CD4-positive, alpha-beta T cell (primary cell): ENCODE measurements around the gene PTPRE. TPM values are rescaled to one million over a fixed set of nuclear protein-coding genes. Genes with fewer than 3 reads are reported as not detected.

Experiments
- ATAC-seq: fragments of 200-7000 bp; cut with Tn5 transposase; one replicate; pipeline ENCODE4 v1.10.0; 2022; ENCODE audit warnings: mild to moderate bottlenecking; ENCODE audit not compliant: poor library complexity
- CTCF ChIA-PET: fragments of 350-600 bp; sonication (Branson Sonifier 250); formaldehyde crosslinking; loops from one replicate; lab custom pipeline; 2021; ENCODE audit warnings: antibody characterized with exemption, inconsistent platforms; lab: Charles Lee
- POLR2A ChIA-PET: fragments of 350-600 bp; sonication (Branson Sonifier 250); formaldehyde crosslinking; loops from one replicate; lab custom pipeline; 2021; ENCODE audit warnings: antibody characterized with exemption, inconsistent platforms; lab: Charles Lee
- DNase-seq, 14 experiments: peaks; one replicate each; pipeline ENCODE4 v3.0.0-alpha.2; 2013 to 2020; ENCODE audit warnings: mixed read lengths in 2 of 14
- H3K27ac ChIP-seq, 2 donors: one replicate each; pipeline versions ENCODE4 v1.5.1 to v1.7.0; 2013; ENCODE audit warnings: low read length in 2 of 2, low read depth in 1 of 2, mild to moderate bottlenecking in 1 of 2
- H3K27me3 ChIP-seq, 2 experiments: 1 replicate in 1 of 2; 2 replicates in 1 of 2; pipeline versions ENCODE4 v1.6.1 to v1.7.0; 2013; ENCODE audit warnings: low read length in 2 of 2, control low read depth in 1 of 2, mild to moderate bottlenecking in 1 of 2, moderate library complexity in 1 of 2; ENCODE audit not compliant: insufficient read depth in 2 of 2, control insufficient read depth in 1 of 2
- H3K36me3 ChIP-seq: one replicate; pipeline ENCODE4 v1.6.1; 2013; ENCODE audit warnings: low read length, control low read depth; ENCODE audit not compliant: insufficient read depth
- H3K4me1 ChIP-seq: one replicate; pipeline ENCODE4 v1.6.1; 2013; ENCODE audit warnings: low read length, control low read depth; ENCODE audit not compliant: insufficient read depth
- H3K4me3 ChIP-seq: one replicate; pipeline ENCODE4 v1.5.1; 2013; ENCODE audit warnings: mild to moderate bottlenecking, low read length, moderate library complexity
- H3K9me3 ChIP-seq, 2 experiments: 1 replicate in 1 of 2; 2 replicates in 1 of 2; pipeline versions ENCODE4 v1.6.1 to v1.7.0; 2013; ENCODE audit warnings: low read length in 2 of 2, mild to moderate bottlenecking in 2 of 2, control low read depth in 1 of 2, moderate library complexity in 1 of 2; ENCODE audit not compliant: control insufficient read depth in 1 of 2, insufficient read depth in 1 of 2
- H3K27ac Mint-ChIP-seq: one replicate; pipeline ENCODE4 v1.8.0; 2020; ENCODE audit warnings: mixed read lengths
- H3K27me3 Mint-ChIP-seq: one replicate; pipeline ENCODE4 v1.8.0; 2021; ENCODE audit warnings: mixed read lengths
- H3K36me3 Mint-ChIP-seq: one replicate; pipeline ENCODE4 v1.8.0; 2021; ENCODE audit warnings: low read depth, mixed read lengths
- H3K4me1 Mint-ChIP-seq: one replicate; pipeline ENCODE4 v1.8.0; 2021; ENCODE audit warnings: low read depth, mixed read lengths
- H3K4me3 Mint-ChIP-seq: one replicate; pipeline ENCODE4 v1.8.0; 2020; ENCODE audit warnings: mild to moderate bottlenecking, mixed read lengths
- H3K9me3 Mint-ChIP-seq: one replicate; pipeline ENCODE4 v1.8.0; 2020; ENCODE audit warnings: mixed read lengths
- intact Hi-C, 2 experiments: fragments of 100-400 bp; cut with DNase I in 1 of 2; cut with micrococcal nuclease in 1 of 2; formaldehyde crosslinking; loops; one replicate each; pipeline versions ENCODE4 v1.15.1 to v1.9.0; 2023 to 2025; cut with DNase I, micrococcal nuclease
- total RNA-seq, 174 experiments: library from RNA in 2 of 174; stranded (reverse) in 2 of 174; gene quantifications; one replicate each; pipeline ENCODE4 v1.2.3 and lab custom pipeline; 2021 to 2026
- TF ChIP-seq, protein P1 (sequence below): fragments of 200-600 bp; IDR thresholded peaks from one replicate; pipeline ENCODE4 v1.8.0; 2022; ENCODE audit warnings: antibody characterized with exemption, mild to moderate bottlenecking

PTPRE gene
- total RNA-seq, 2 experiments from 2014 or later: 47.6 to 55.1 TPM

DNA sequence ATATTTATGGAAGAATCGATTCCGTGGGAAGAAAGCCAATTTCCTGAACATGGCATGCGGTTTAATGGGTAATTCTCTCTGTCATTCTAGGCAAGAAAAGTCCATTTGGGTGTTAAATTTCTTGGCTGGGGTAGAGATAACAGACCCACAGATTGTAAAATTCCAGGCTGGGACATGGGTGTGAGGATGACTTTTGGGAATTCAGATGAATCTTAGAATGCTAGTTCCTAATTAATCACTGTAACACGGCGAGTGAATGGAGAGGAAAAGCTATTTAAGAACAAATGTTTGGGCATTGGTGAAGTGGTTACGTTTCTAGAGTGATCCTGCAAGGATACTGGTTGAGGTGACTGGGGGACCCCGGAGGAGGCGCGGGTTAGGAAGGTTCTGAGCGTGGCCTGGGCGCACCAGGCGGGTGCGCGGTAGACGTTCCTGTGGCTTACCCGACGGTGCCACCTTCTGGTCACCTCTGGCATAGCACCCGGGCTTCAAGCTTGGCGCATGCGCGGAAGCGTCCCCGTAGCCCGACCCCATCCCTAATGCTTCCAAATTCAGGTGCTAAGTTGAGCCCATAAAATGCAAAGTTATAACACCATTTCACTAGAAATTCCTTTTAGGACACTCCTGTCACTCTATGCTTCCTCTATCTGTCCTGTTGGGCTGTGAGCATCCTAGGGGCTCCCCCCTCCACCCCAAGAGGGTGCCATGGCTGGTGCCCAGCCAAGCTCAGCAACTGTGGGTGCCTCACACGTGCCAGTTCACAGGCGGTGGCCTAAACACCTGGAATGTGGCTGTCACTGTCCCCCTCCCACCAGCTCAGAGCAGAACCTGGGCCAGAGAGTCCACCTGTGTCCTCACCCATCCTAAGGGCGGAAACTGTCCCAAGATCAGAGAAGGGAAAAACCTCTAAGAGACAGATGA is 104.4 kb downstream of the PTPRE start:
- no peak overlapping the region for H3K27ac Mint-ChIP-seq
- ATAC-seq: peak; percentile 99
- H3K36me3 Mint-ChIP-seq: no peaks in the 10 kb centered on the region

DNA sequence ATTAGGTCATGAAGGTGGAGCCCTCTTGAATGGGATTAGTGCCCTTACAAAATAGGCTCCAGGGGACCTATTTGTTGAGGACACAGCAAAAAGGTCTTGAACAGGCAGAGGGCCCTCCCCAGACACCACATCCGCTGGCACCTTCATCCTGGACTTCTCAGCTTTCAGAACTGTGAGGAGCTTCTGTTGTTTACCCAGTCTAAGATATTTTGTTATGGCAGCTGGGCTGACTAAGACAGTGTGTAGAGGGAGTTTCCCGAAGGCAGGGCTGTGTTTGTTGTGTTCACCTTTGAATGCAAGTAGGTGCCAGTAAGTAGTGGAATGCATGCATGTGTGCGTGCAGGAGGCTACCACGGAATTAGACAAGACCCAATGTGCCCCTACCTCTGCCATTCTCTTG is 106.7 kb downstream of the PTPRE start:
- Mint-ChIP-seq H3K4me3 (no peak overlapping the region), H3K27me3 (peaks cover 12% of the 10 kb centered on the region), H3K36me3 (no peaks in the 10 kb centered on the region), H3K9me3 (no peaks in the 10 kb centered on the region), H3K27ac (no peak overlapping the region), H3K4me1 (peaks cover 14% of the 10 kb centered on the region)
- H3K4me1 ChIP-seq: peaks cover 9% of the 10 kb centered on the region
- H3K9me3 ChIP-seq: no peaks in the 10 kb centered on the region
- no peaks in the 10 kb centered on the region for H3K27me3 ChIP-seq
- ChIA-PET CTCF (interaction anchor here (1.1 kb wide), 1 partner anchor 106 kb away, joined by 3 read pairs; the partner anchor contains the start of gene PTPRE), POLR2A (no interaction called here)
- TF ChIP-seq, protein P1, sequence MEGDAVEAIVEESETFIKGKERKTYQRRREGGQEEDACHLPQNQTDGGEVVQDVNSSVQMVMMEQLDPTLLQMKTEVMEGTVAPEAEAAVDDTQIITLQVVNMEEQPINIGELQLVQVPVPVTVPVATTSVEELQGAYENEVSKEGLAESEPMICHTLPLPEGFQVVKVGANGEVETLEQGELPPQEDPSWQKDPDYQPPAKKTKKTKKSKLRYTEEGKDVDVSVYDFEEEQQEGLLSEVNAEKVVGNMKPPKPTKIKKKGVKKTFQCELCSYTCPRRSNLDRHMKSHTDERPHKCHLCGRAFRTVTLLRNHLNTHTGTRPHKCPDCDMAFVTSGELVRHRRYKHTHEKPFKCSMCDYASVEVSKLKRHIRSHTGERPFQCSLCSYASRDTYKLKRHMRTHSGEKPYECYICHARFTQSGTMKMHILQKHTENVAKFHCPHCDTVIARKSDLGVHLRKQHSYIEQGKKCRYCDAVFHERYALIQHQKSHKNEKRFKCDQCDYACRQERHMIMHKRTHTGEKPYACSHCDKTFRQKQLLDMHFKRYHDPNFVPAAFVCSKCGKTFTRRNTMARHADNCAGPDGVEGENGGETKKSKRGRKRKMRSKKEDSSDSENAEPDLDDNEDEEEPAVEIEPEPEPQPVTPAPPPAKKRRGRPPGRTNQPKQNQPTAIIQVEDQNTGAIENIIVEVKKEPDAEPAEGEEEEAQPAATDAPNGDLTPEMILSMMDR: no peak
- peak in 1 of 14 experiments; percentile 6 for DNase-seq
- no peak overlapping the region for H3K27ac ChIP-seq
- intact Hi-C loops: loop anchor here in 1 of 2 experiments (5.0 to 10.0 kb wide), 2 partner anchors 139 to 299 kb away; no protein-coding TSS in a partner anchor
- ATAC-seq: no peak
- no peak overlapping the region for H3K4me3 ChIP-seq
- no peaks in the 10 kb centered on the region for H3K36me3 ChIP-seq

More for the DNA sequence above, 104.4 kb downstream of the PTPRE start:
- Histone ChIP-seq H3K4me1 (peaks cover 9% of the 10 kb centered on the region), H3K27ac (no peak overlapping the region), H3K27me3 (no peaks in the 10 kb centered on the region), H3K36me3 (no peaks in the 10 kb centered on the region), H3K4me3 (no peak overlapping the region), H3K9me3 (no peaks in the 10 kb centered on the region)
- TF ChIP-seq, protein P1: peak; percentile 99
- ChIA-PET CTCF (interaction anchor here (0.6 to 2.8 kb wide), 19 partner anchors 11 to 201 kb away, joined by 3 to 25 read pairs (median 4); partner anchors contain the start of genes MKI67 and PTPRE), POLR2A (interaction anchor here (1.0 to 1.9 kb wide), 4 partner anchors 36 to 104 kb away, joined by 3 to 10 read pairs (median 4); partner anchors contain the start of gene PTPRE)
- Mint-ChIP-seq H3K4me1 (peaks cover 9% of the 10 kb centered on the region), H3K27me3 (peaks cover 4% of the 10 kb centered on the region), H3K4me3 (peak overlapping the region; percentile 28), H3K9me3 (no peaks in the 10 kb centered on the region)
- peak; percentile 76 to 94 (median 86) for DNase-seq
- intact Hi-C loops: loop anchor here (1.0 to 10.0 kb wide), 5 partner anchors 58 to 297 kb away; partner anchors contain the start of gene PTPRE (in 1 of the 2)

DNA sequence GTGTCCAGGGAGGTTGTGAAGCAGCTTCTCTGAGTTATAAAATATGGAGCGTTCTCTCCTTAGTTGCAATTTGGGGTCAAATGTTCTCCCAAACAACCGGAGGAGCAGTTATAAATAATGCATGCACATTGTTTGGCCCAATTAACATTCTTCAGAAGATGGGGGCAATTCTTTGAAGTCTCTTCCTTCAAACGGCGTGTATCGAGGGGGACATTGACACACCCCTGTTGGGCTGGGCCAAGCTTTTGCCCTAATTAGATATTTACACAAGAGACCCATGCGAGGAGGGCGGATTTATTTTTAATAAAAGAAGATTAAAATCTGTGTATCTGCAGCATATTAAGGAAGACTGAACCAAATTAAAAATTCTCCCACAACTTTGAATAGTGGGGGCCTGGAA is 107.3 kb downstream of the PTPRE start:
- CTCF ChIA-PET: interaction anchor here (1.1 kb wide), 1 partner anchor 107 kb away, joined by 3 read pairs; the partner anchor contains the start of gene PTPRE
- no peaks in the 10 kb centered on the region for H3K9me3 Mint-ChIP-seq
- POLR2A ChIA-PET: interaction anchor here (0.7 kb wide), 1 partner anchor 179 kb away, joined by 3 read pairs; no protein-coding TSS in a partner anchor
- H3K36me3 Mint-ChIP-seq: no peaks in the 10 kb centered on the region
- DNase-seq: no peak
- H3K27ac Mint-ChIP-seq: no peak overlapping the region
- TF ChIP-seq, protein P1: no peak
- peaks cover 15% of the 10 kb centered on the region for H3K27me3 Mint-ChIP-seq
- no peak overlapping the region for H3K4me3 ChIP-seq
- no peaks in the 10 kb centered on the region for H3K9me3 ChIP-seq
- intact Hi-C loops: loop anchor here in 1 of 2 experiments (5.0 to 10.0 kb wide), 2 partner anchors 138 to 299 kb away; no protein-coding TSS in a partner anchor
- no peak overlapping the region for H3K4me3 Mint-ChIP-seq
- peaks cover 9% of the 10 kb centered on the region for H3K4me1 ChIP-seq
- peaks cover 18% of the 10 kb centered on the region for H3K4me1 Mint-ChIP-seq
- no peaks in the 10 kb centered on the region for H3K27me3 ChIP-seq
- H3K36me3 ChIP-seq: no peaks in the 10 kb centered on the region
- no peak overlapping the region for H3K27ac ChIP-seq
- ATAC-seq: no peak
